HepG2 (cell line): Measurements from ENCODE around the gene SLC2A10. TPM values are rescaled to one million over a fixed set of nuclear protein-coding genes. Genes with fewer than 3 reads are reported as not detected.

Experiments used
- AKNA ChIP-seq: sonication (generic); formaldehyde crosslinking; IDR thresholded peaks from 2 replicates; pipeline ENCODE4 v1.4.0; 2020; ENCODE audit warnings: missing genetic modification reagents, borderline replicate concordance
- BRF2 ChIP-seq: sonication (generic); formaldehyde crosslinking; IDR thresholded peaks from 2 replicates; pipeline ENCODE4 v1.8.1; 2022; ENCODE audit warnings: mild to moderate bottlenecking, missing genetic modification reagents
- EED ChIP-seq: sonication (generic); formaldehyde crosslinking; IDR thresholded peaks from 2 replicates; pipeline ENCODE4 v1.5.0; 2020; ENCODE audit warnings: mild to moderate bottlenecking, missing genetic modification reagents
- MEIS2 ChIP-seq: sonication (generic); formaldehyde crosslinking; IDR thresholded peaks from 2 replicates; pipeline ENCODE4 v1.9.0; 2021; ENCODE audit warnings: mild to moderate bottlenecking, missing genetic modification reagents
- MLX ChIP-seq: IDR thresholded peaks from 2 replicates; pipeline ENCODE4 v1.6.1; 2016
- MXD1 ChIP-seq: sonication (generic); formaldehyde crosslinking; IDR thresholded peaks from 2 replicates; pipeline ENCODE4 v1.4.0; 2020; ENCODE audit warnings: mild to moderate bottlenecking, missing genetic modification reagents
- NCOA5 ChIP-seq: sonication (generic); formaldehyde crosslinking; IDR thresholded peaks from 2 replicates; pipeline ENCODE4 v1.4.0; 2020; ENCODE audit warnings: missing genetic modification reagents
- SAP130 ChIP-seq: IDR thresholded peaks from 2 replicates; pipeline ENCODE4 v1.6.1; 2016; ENCODE audit warnings: low read depth
- STAT6 ChIP-seq: sonication (generic); formaldehyde crosslinking; IDR thresholded peaks from 2 replicates; pipeline ENCODE4 v1.4.0; 2020; ENCODE audit warnings: missing genetic modification reagents, mild to moderate bottlenecking, borderline replicate concordance
- ZBTB2 ChIP-seq: sonication (generic); formaldehyde crosslinking; IDR thresholded peaks from 2 replicates; pipeline ENCODE4 v1.8.0; 2022; ENCODE audit warnings: low read depth, missing genetic modification reagents
- ZBTB25 ChIP-seq: IDR thresholded peaks from 2 replicates; pipeline ENCODE4 v1.6.1; 2018; ENCODE audit warnings: missing genetic modification reagents
- ZNF251 ChIP-seq: sonication (generic); formaldehyde crosslinking; IDR thresholded peaks from 2 replicates; pipeline ENCODE4 v1.9.0; 2021; ENCODE audit warnings: mild to moderate bottlenecking, missing genetic modification reagents
- ZNF260 ChIP-seq: sonication (generic); formaldehyde crosslinking; IDR thresholded peaks from 2 replicates; pipeline ENCODE4 v1.4.0; 2020; ENCODE audit warnings: missing genetic modification reagents, low read depth, mild to moderate bottlenecking, borderline replicate concordance
- ZNF552 ChIP-seq: sonication (generic); formaldehyde crosslinking; IDR thresholded peaks from 2 replicates; pipeline ENCODE4 v1.9.0; 2022; ENCODE audit warnings: missing genetic modification reagents, mild to moderate bottlenecking, borderline replicate concordance
- ZNF766 ChIP-seq: sonication (generic); formaldehyde crosslinking; IDR thresholded peaks from 2 replicates; pipeline ENCODE4 v1.5.0; 2020; ENCODE audit warnings: missing genetic modification reagents, borderline replicate concordance
- ZSCAN25 ChIP-seq: sonication (generic); formaldehyde crosslinking; IDR thresholded peaks from 2 replicates; pipeline ENCODE4 v1.8.0; 2022; ENCODE audit warnings: mild to moderate bottlenecking, missing genetic modification reagents
- polyA plus RNA-seq, 8 experiments: library from polyadenylated mRNA; depleted of rRNA in 3 of 8; stranded (reverse) in 7 of 8; unstranded in 1 of 8; fragments of >200 nt; fragmentation: Illumina TruSeq in 4 of 8; extraction: Trizol in 4 of 8; gene quantifications; 2 replicates each; pipeline versions ENCODE4 v1.2.1 to v1.2.3, GENCODE V29; 2011 to 2016; ENCODE audit warnings: low read depth in 4 of 8, missing spikeins in 1 of 8, mixed read lengths in 1 of 8; ENCODE audit not compliant: insufficient read depth in 1 of 8
- total RNA-seq, 5 experiments: library from RNA; depleted of rRNA; stranded (reverse); fragments of >200 nt; fragmentation: Illumina TruSeq; extraction: Trizol; gene quantifications; 2 replicates each; pipeline ENCODE4 v1.2.3, GENCODE V29; 2016; ENCODE audit warnings: low read depth in 1 of 5

The SLC2A10 gene
- total and polyA plus RNA-seq, 2 of the 13 experiments (the other 11 are each of a cell fraction or from before 2014, with no cell fraction given): 16.0 to 18.4 TPM

- TF ChIP-seq STAT6 (CRISPR knock-in tag) (no peak; the same call in 1 of the 2 replicates), AKNA (CRISPR knock-in tag) (peak; percentile 21; the same call in 1 of the 2 replicates), MLX (no peak), ZSCAN25 (peak; percentile 87), SAP130 (CRISPR knock-in tag) (peak; percentile 92), ZBTB25 (0 out of 2 replicates have a peak, but pooled peaks have one; percentile 38), NCOA5 (CRISPR knock-in tag) (no peak), MEIS2 (CRISPR knock-in tag) (peak; percentile 90), ZNF251 (CRISPR knock-in tag) (peak; percentile 48; the same call in 1 of the 2 replicates), ZNF766 (peak; percentile 99), ZNF552 (CRISPR knock-in tag) (0 out of 2 replicates have a peak, but pooled peaks have one; percentile 37), ZNF260 (CRISPR knock-in tag) (no peak), ZBTB2 (CRISPR knock-in tag) (no peak), BRF2 (CRISPR knock-in tag) (0 out of 2 replicates have a peak, but pooled peaks have one; percentile 23), EED (CRISPR knock-in tag) (no peak), MXD1 (peak; percentile 83; the same call in 1 of the 2 replicates)
Measured at GRCh38 chr20:46689082-46689753, 20.2 kb upstream of the SLC2A10 start, which contains the start of gene TP53RK (continued).
